HG03039 (cell line): ENCODE results near the gene SIPA1.
"Not testable (repeated sequence)": the region's sequence is repeated elsewhere in the genome, so short reads cannot be mapped to it uniquely, and the experiment has no call there.

Source experiments
- ATAC-seq: cut with Tn5 transposase; IDR thresholded peaks from one replicate; pipeline ENCODE4 v1.9.1; 2021; ENCODE audit warnings: mild to moderate bottlenecking, moderate library complexity; ENCODE audit not compliant: unreplicated experiment

The SIPA1 gene

GRCh38 chr11:65622011-65622410, 15.9 kb upstream of the SIPA1 start:
- no peak for ATAC-seq

- no peak for ATAC-seq
Observed at GRCh38 chr11:65623177-65623576, 14.7 kb upstream of the SIPA1 start.

- no peak for ATAC-seq
Observed at GRCh38 chr11:65623852-65624616, 13.9 kb upstream of the SIPA1 start.

DNA sequence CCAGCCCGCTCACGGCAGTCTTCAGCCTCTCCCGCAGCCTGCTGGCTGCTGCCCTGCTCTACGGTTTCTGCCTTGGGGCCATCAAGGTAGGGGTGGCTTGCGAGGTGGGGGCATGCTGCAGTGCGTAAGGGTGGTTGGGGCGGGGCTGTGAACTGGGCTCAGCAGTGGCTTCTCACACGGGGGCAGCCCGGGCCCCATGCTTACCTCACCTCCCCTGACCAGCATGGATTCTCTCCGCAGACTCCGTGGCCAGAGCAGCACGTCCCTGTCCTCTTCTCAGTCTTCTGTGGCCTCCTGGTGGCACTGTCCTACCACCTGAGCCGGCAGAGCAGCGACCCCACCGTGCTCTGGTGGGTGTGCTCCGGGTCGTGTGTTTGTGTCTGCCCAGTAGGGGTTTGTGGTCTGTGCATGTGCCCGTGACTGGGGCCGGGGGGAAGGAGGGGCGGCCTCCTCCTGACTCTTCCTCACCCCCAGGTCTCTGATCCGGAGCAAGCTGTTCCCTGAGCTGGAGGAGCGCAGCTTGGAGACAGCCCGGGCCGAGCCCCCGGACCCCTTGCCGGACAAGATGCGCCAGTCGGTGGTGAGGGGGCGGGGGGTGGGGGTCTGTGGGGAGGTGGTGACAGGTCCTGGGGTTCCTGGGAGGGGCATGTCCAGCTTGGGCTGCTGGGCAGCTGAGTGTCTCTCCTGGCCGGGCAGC, 12.8 kb upstream of the SIPA1 start:
- ATAC-seq, result no peak

- ATAC-seq, result no peak
Observed at GRCh38 chr11:65625628-65626342, 12.1 kb upstream of the SIPA1 start.

GRCh38 chr11:65627202-65627601, 10.7 kb upstream of the SIPA1 start:
- no peak for ATAC-seq

GRCh38 chr11:65629579-65629978, 8.3 kb upstream of the SIPA1 start:
- ATAC-seq, result no peak

- ATAC-seq, result no peak
Observed at GRCh38 chr11:65630215-65630614, 7.7 kb upstream of the SIPA1 start.

- no peak for ATAC-seq
Observed at GRCh38 chr11:65633390-65634108, 4.4 kb upstream of the SIPA1 start.

DNA sequence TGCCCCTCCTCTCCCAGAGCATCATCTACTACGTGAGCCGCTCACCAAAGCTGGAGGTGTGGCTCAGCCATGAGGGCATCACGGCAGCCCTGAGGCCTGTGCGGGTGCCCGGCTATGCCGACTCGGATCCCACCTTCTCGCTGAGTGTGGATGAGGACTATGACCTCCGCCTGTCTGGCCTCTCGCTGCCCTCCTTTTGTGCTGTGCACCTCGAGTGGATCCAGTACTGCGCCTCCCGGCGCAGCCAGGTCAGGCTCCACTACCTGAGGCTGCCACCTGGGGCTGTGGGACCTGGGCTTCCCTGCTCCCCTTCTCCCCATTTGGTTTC, 3.8 kb upstream of the SIPA1 start:
- no peak for ATAC-seq

DNA sequence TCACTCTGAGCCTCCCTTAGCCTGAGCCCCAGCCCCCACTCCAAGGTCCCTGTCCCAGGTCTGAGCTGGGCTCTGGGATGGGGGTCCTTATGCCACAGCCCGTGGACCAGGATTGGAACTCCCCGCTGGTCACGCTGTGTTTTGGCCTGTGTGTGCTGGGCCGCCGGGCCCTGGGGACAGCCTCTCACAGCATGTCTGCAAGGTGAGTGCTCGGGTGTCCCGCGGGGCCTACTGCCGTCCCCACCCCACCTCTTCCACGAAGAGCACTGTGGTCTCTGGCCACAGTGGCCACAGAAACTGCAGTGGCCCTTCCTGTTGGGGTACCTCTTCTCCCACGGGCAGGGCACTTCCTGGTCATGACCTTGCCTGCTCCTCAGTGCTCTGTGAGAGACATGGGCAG, 3.5 kb upstream of the SIPA1 start:
- no peak for ATAC-seq

DNA sequence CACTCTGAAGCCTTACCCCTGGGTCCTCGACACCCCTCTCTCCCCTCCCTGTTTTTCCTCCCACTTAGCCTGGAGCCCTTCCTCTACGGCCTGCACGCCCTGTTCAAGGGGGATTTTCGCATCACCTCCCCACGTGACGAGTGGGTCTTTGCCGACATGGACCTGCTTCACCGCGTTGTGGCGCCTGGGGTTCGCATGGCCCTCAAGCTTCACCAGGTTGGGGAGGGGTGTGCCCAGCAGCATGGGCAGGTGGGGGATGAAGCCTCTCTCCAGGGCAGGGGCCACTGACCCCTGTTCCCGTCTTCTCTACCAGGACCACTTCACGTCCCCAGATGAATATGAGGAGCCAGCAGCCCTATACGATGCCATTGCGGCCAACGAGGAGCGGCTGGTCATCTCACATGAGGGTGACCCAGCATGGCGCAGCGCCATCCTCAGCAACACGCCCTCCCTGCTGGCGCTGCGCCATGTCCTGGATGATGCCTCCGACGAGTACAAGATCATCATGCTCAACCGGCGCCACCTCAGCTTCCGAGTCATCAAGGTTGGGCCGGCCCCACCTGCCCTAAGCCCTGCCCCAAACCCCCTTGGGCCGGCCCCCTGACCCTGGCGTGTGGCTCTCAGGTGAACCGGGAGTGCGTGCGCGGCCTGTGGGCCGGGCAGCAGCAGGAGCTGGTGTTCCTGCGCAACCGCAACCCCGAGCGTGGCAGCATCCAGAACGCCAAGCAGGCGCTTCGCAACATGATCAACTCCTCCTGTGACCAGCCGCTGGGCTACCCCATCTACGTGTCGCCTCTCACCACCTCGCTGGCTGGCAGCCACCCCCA, 2.8 kb upstream of the SIPA1 start:
- no peak for ATAC-seq

DNA sequence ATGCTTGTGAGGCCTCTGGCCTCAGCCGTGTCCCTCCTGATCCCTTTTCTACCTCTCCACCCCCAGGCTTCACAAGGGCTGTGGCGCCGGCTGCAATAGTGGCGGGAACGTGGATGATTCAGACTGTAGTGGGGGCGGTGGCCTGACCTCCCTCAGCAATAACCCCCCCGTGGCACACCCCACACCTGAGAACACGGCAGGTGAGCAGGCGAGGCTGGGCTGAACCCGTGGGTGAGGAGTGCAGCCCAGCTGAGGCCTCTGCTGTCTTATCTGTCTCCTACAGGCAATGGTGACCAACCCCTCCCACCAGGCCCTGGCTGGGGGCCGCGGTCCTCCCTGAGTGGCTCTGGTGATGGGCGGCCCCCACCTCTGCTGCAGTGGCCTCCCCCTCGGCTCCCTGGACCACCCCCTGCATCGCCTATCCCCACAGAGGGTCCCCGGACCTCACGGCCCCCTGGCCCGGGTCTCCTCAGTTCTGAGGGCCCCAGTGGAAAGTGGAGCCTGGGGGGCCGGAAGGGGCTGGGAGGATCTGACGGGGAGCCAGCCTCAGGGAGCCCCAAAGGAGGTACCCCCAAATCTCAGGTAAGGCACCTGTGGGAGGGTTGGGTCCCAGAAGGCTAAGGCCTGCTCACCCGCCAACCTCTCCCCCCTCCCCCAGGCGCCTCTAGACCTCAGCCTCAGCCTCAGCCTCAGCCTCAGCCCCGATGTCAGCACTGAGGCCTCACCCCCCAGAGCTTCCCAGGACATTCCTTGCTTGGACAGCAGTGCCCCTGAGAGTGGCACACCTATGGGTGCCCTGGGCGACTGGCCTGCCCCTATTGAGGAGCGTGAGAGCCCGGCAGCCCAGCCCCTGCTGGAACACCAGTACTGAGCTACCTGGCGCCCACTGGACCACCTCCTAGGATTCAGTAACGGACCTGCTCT, 1.5 kb upstream of the SIPA1 start:
- ATAC-seq, result no peak

DNA sequence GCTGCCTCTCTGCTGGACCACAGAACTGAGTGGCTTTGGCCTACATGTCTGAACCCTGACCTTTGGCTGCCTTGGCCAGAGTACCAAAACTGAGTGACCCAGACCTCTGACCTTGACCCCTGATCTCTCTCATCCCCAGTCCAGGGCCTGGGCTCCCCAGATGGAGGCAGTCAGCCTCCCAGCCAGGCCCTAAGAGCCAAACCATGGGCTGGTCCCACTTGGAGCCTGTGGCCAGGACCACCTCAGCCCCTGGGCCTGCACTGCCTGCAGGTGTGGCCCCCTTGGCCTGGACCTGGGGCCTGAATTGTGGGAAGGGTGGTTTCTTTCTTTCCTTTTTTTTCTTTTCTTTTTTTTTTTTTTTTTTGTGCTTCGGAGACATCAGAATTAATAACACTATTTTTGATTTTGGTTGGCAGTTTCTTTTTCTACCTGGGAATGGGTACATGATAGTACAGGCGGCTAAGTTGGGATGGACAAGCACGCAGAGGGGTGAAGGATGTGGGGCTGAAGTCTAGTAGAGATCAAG, 806 bp upstream of the SIPA1 start:
- ATAC-seq, result no peak

DNA sequence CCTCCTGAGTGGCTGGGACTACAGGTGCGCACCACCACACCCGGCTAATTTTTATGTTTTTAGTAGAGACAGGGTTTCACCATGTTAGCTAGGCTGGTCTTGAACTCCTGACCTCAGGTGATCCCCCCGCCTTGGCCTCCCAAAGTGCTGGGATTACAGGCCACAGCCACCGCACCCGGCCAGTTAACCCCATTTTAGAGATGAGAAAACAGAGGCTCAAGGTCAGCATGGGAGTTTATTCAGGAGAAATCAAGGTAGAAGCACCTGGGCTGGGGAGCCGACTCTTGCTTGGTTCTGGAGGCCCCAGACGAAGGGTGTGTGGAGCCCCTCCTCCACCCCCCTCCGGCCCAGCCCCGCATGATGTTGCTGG, 1.3 kb downstream of the SIPA1 start:
- ATAC-seq, result not testable (repeated sequence)

DNA sequence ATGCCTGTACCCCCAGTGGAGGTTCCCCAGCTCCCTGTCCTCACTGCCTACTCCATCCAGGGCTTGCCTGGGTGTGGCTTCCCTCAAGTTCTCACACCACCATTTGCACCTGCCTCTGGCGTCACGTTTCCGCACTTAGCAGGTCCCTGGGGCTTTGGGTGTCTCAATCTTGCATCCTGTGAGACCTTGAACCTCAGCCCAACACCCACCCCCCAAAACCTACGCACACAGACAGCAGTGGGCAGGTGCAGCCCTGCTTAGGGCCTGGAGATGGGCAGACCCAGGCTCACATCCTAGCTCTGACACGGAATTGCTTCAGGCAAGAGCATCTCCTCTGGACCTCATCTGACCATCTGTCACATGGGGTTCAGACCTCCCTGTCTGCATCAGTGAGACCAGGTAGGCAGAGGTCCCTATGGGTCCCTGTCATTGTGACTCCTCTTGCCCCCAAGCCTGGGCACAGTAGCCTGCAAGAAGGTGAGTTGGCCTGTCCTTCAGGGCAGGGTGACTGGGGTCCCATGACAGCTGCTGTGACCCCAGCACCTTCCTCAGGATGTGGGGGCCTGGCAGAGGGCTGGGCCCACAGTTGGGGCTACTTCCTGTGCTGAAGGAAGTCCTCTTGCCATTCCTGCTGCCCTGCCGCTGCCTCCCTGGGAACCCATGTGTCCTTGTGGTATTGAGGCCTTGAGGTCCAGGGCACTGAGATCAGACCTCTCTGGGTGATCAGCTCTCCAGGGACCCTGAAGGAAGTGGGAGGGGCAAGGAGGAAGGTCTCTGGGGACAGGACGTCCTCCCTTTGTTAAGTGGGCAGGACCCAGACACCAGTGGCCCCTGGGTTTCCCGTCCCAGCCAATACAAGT, 2.0 kb downstream of the SIPA1 start:
- ATAC-seq, result no peak

DNA sequence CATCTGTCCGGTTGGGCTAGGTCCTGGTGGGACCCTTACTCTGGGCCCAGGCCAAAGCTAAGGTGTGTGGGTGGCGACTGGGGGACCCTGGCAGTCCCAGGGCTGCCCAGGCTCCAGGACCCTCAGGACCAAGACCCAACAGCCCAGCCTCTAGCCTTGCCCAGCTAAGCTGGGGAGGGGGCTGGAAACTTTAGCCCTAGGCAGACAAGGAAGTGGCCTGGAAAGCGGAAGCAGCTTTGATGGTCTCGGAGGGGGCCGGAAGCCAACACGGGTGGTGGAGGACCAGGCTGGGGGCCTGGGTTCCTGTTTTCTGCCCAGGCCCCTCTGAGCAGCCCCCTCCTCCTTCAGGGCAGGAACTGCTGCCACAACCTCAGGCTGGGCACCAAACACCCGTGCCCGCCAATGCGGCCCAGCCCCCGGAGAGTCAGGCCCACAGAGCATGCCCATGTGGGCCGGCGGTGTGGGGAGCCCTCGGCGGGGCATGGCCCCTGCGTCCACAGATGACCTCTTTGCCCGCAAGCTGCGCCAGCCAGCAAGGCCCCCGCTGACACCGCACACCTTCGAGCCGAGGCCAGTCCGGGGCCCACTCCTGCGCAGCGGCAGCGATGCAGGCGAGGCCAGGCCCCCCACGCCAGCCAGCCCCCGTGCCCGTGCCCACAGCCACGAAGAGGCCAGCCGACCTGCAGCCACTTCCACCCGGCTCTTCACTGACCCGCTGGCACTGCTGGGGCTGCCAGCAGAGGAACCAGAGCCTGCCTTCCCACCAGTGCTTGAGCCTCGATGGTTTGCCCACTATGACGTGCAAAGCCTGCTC, 2.8 kb downstream of the SIPA1 start:
- no peak for ATAC-seq
